ENCODE measurements around the gene SCAMP2. TPM values are rescaled to one million over a fixed set of nuclear protein-coding genes. Genes with fewer than 3 reads are reported as not detected.

SCAMP2 gene
- total RNA-seq, 3 donors from 2014 or later (not counting 1 experiment from before 2014, with no cell fraction given): 78.8 to 101 (median 92.8) TPM

DNA sequence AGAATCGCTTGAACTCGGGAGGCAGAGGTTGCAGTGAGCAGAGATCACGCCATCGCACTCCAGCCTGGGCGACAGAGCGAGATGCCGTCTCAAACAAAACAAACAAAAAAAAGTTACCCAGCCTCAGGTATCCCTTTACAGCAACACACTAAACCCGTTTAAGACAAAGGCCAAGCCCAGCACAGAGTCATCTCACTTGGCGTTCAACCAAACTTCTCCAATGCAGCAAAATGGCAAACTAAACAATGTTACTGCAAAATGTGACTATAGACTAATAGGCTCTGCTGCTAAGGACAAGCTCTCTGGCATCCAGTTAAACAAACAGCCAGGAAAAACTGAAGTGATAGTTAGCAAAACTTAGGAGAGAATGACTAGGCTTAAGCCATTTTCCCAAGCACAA is 39.9 kb upstream of the SCAMP2 start:
- Mint-ChIP-seq H3K27me3 (ENCODE audit: low read depth in 2 of 2) (no peaks in the 10 kb centered on the region), H3K9me3 (no peaks in the 10 kb centered on the region), H3K27ac (no peak overlapping the region), H3K4me3 (no peak overlapping the region), H3K4me1 (no peaks in the 10 kb centered on the region), H3K36me3 (no peaks in the 10 kb centered on the region)
- TF ChIP-seq, protein P1, sequence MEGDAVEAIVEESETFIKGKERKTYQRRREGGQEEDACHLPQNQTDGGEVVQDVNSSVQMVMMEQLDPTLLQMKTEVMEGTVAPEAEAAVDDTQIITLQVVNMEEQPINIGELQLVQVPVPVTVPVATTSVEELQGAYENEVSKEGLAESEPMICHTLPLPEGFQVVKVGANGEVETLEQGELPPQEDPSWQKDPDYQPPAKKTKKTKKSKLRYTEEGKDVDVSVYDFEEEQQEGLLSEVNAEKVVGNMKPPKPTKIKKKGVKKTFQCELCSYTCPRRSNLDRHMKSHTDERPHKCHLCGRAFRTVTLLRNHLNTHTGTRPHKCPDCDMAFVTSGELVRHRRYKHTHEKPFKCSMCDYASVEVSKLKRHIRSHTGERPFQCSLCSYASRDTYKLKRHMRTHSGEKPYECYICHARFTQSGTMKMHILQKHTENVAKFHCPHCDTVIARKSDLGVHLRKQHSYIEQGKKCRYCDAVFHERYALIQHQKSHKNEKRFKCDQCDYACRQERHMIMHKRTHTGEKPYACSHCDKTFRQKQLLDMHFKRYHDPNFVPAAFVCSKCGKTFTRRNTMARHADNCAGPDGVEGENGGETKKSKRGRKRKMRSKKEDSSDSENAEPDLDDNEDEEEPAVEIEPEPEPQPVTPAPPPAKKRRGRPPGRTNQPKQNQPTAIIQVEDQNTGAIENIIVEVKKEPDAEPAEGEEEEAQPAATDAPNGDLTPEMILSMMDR (IDR thresholded peaks at IDR 0.05): no peak
- DNase-seq (no peak), ATAC-seq (no peak)
- WGBS (ENCODE audit: insufficient coverage): 91% methylated on average over 9 of the region's 9 CpGs
- Histone ChIP-seq H3K36me3 (ENCODE audit: control insufficient read depth, insufficient read depth, low read length) (peaks cover 24% of the 10 kb centered on the region), H3K4me3 (ENCODE audit: low read length) (no peak overlapping the region), H3K9me3 (ENCODE audit: control insufficient read depth, insufficient read depth, low read length) (no peaks in the 10 kb centered on the region), H3K27ac (ENCODE audit: low read length) (no peak overlapping the region), H3K4me1 (ENCODE audit: control insufficient read depth, insufficient read depth, low read length) (no peaks in the 10 kb centered on the region), H3K27me3 (ENCODE audit: control insufficient read depth, insufficient read depth, low read length) (no peaks in the 10 kb centered on the region)
- intact Hi-C loops (cut with micrococcal nuclease): no loop called here

DNA sequence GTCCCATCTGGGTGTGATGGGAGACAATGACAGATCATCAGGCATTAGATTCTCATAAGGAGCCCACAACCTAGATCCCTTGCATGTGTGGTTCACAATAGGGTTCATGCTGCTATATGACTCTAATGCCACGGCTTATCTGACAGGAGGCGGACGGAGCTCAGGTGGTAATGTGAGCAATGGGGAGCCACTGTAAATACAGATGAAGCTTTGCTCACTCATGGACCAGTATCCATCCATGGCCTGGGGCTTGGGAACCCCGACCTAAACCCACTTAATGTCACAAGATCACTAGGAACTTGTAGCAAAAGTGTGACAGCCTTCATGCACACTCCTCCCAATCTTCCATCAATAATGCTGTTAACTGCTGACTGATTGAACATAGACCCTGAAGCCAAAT is 35.5 kb upstream of the SCAMP2 start:
- TF ChIP-seq, protein P1 (IDR thresholded peaks at IDR 0.05): no peak
- H3K27ac ChIP-seq (ENCODE audit: low read length): no peak overlapping the region
- Mint-ChIP-seq H3K27me3 (ENCODE audit: low read depth in 2 of 2) (no peaks in the 10 kb centered on the region), H3K36me3 (no peaks in the 10 kb centered on the region), H3K27ac (no peak overlapping the region), H3K9me3 (no peaks in the 10 kb centered on the region), H3K4me1 (peaks cover 20 to 30% of the 10 kb centered on the region in 2 donors), H3K4me3 (no peak overlapping the region)
- WGBS (ENCODE audit: insufficient coverage): 96% methylated on average over 4 of the region's 4 CpGs
- ATAC-seq: no peak
- H3K27me3 ChIP-seq (ENCODE audit: control insufficient read depth, insufficient read depth, low read length): no peaks in the 10 kb centered on the region
- H3K9me3 ChIP-seq (ENCODE audit: control insufficient read depth, insufficient read depth, low read length): no peaks in the 10 kb centered on the region
- intact Hi-C loops (cut with micrococcal nuclease): loop anchor here (5.0 kb wide), 1 partner anchor 66 kb away; the partner anchor contains the start of gene ULK3
- H3K4me3 ChIP-seq (ENCODE audit: low read length): no peak overlapping the region
- peaks cover 15% of the 10 kb centered on the region for H3K36me3 ChIP-seq (ENCODE audit: control insufficient read depth, insufficient read depth, low read length)
- no peak for DNase-seq
- peaks cover 24% of the 10 kb centered on the region for H3K4me1 ChIP-seq (ENCODE audit: control insufficient read depth, insufficient read depth, low read length)

DNA sequence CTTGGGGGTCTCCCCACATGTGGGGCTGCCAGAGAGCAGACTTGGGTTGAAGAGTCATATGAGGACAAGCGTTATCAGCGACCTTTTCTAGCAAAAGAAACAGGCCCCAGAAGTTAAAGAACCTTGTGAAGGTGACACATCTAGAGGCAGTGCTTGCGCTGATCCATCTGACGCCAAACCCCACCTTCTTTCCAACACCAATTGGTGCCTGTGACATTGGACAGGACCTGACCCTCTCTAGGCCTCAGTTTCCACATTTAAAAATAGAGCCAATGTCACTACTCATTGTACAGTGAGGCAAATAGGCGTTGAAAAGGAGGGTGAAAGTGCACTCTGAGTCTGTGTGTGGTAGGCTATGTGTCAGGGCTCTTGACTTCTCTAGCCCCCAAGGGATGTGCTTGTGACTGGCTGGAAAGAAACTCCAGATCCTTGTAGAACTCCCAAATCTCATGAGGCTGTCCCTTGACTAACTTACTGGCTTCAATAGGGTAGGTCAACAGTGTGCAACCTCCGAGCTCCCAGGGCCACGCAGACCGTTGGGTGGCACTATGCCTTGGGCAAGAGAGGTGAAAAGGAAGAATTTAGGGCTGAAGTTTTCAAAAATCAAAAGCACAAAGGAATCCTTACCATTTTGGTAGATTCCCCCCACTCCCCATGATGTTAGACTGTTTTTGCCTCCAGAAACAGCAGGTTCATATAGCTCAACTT is 34.2 kb upstream of the SCAMP2 start:
- peak overlapping the region; percentile 98 for H3K4me3 Mint-ChIP-seq
- DNase-seq (no peak), ATAC-seq (peak in 2 of 3 donors; percentile 4 to 19)
- H3K4me1 Mint-ChIP-seq: peaks cover 20 to 30% of the 10 kb centered on the region in 2 donors
- Histone ChIP-seq H3K36me3 (ENCODE audit: control insufficient read depth, insufficient read depth, low read length) (peaks cover 23% of the 10 kb centered on the region), H3K4me1 (ENCODE audit: control insufficient read depth, insufficient read depth, low read length) (peaks cover 24% of the 10 kb centered on the region), H3K4me3 (ENCODE audit: low read length) (peak overlapping the region; percentile 90), H3K27me3 (ENCODE audit: control insufficient read depth, insufficient read depth, low read length) (no peaks in the 10 kb centered on the region), H3K27ac (ENCODE audit: low read length) (peak overlapping the region; percentile 70), H3K9me3 (ENCODE audit: control insufficient read depth, insufficient read depth, low read length) (no peaks in the 10 kb centered on the region)
- H3K27ac Mint-ChIP-seq: peak overlapping the region; percentile 93 to 96
- WGBS (ENCODE audit: insufficient coverage): 55% methylated on average over 8 of the region's 8 CpGs
- TF ChIP-seq, protein P1 (IDR thresholded peaks at IDR 0.05): no peak
- H3K27me3 Mint-ChIP-seq (ENCODE audit: low read depth in 2 of 2): no peaks in the 10 kb centered on the region
- intact Hi-C loops (cut with micrococcal nuclease): loop anchor here (2.0 to 5.0 kb wide), 3 partner anchors 17 to 65 kb away; partner anchors contain the start of genes COX5A, MPI and ULK3
- no peaks in the 10 kb centered on the region for H3K9me3 Mint-ChIP-seq
- no peaks in the 10 kb centered on the region for H3K36me3 Mint-ChIP-seq

Measured in natural killer cell (primary cell).